ENCODE results near the gene KLF18.
"Not testable (repeated sequence)": the region's sequence is repeated elsewhere in the genome, so short reads cannot be mapped to it uniquely, and the experiment has no call there.

Gene KLF18

GRCh38 chr1:44141531-44141930 is at the start of gene KLF18:
Gene KLF18, minus strand, starts transcription at chr1:44141631. Its CDS starts 0 bp downstream, at chr1:44141631.
- no peak for DNase-seq

- no peak for DNase-seq
These were observed 33.2 kb upstream of the KLF18 start for GRCh38 chr1:44174630-44175029.

- no peak for DNase-seq
These were observed 28.9 kb upstream of the KLF18 start for GRCh38 chr1:44170281-44170823.

GRCh38 chr1:44168520-44169098 is 27.2 kb upstream of the KLF18 start:
- no peak for DNase-seq

- DNase-seq = no peak
These were observed 20.1 kb upstream of the KLF18 start for GRCh38 chr1:44161546-44161945.

- DNase-seq = no peak
These were observed 17.4 kb upstream of the KLF18 start for GRCh38 chr1:44158871-44159270.

GRCh38 chr1:44157903-44158302 is 16.5 kb upstream of the KLF18 start:
- no peak for DNase-seq

GRCh38 chr1:44154049-44154448 is 12.6 kb upstream of the KLF18 start:
- no peak for DNase-seq

GRCh38 chr1:44152692-44153091 is 11.3 kb upstream of the KLF18 start:
- DNase-seq = no peak

GRCh38 chr1:44151808-44152207 is 10.4 kb upstream of the KLF18 start:
- DNase-seq = no peak

GRCh38 chr1:44151332-44151731 is 9.9 kb upstream of the KLF18 start:
- no peak for DNase-seq

- no peak for DNase-seq
These were observed 6.2 kb upstream of the KLF18 start for GRCh38 chr1:44147582-44147981.

GRCh38 chr1:44146536-44147361 is 5.3 kb upstream of the KLF18 start:
- no peak for DNase-seq

GRCh38 chr1:44144962-44145756 is 3.7 kb upstream of the KLF18 start:
- no peak for DNase-seq

- DNase-seq = not testable (repeated sequence)
These were observed 1.9 kb downstream of the KLF18 start for GRCh38 chr1:44139565-44139964.

GRCh38 chr1:44138239-44138638 is 3.2 kb downstream of the KLF18 start:
- DNase-seq = no peak

- DNase-seq = no peak
These were observed 5.5 kb downstream of the KLF18 start for GRCh38 chr1:44135886-44136285.

GRCh38 chr1:44134071-44134920 is 7.1 kb downstream of the KLF18 start:
- DNase-seq = no peak

- no peak for DNase-seq
These were observed 10.0 kb downstream of the KLF18 start for GRCh38 chr1:44131411-44131810.

GRCh38 chr1:44129616-44130500 is 11.6 kb downstream of the KLF18 start:
- no peak for DNase-seq

GRCh38 chr1:44120398-44120949 is 21.0 kb downstream of the KLF18 start:
- no peak for DNase-seq
